ENCODE measurements around the gene CDC25B.

Gene CDC25B

DNA sequence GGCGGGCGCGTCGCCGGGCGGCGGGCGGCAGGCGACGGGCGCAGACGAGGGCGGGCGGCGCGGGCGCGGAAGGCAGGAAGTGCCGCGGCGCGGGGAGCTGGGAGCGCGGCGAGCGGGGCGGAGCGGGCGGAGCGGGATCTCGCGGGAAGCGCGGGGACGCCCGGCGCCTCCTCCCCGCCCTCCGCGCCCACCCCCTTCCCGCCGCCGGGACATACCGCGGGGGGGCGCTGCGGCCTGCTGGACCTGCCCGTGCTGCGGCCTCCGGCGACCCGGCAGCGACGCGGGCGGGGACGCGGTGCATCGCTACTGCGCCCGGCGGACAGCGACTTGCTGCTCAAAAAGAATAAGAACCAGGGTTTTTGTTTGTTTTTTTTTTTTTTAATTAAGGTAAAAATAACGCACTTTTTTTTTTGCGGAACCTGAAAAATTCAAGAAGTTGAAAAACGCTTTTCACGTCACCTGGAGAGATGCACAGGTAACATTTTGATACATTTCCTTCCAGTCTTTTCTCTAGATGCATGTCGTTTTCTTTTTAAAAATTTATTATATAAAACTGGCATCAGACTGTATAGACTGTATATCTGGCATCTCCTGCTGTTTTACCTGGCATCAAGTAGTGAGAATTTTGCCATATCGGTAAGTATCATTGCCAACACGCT, 9.3 kb upstream of the CDC25B start, which contains the start of gene CENPB:
CENPB (minus strand) TSS at position 76 of the 659 bp plus-strand sequence. CDS start 257 bp downstream, outside the sequence.
- TF ChIP-seq CEBPB (IDR thresholded peaks at IDR 0.05) (no peak), ZBTB7A (IDR thresholded peaks at IDR 0.05; ENCODE audit: low read depth) (no peak), YY1 (IDR thresholded peaks at IDR 0.05; ENCODE audit: low read depth) (no peak), EGR1 (IDR thresholded peaks at IDR 0.05) (no peak), CREB1 (IDR thresholded peaks at IDR 0.05; ENCODE audit: low read depth) (no peak), TCF12 (IDR thresholded peaks at IDR 0.05; ENCODE audit: low read depth) (no peak), TAF1 (IDR thresholded peaks at IDR 0.05; ENCODE audit: low read depth) (peak; percentile 25; the same call in 1 of the 2 replicates), TEAD4 (IDR thresholded peaks at IDR 0.05) (peak; percentile 52), EP300 (IDR thresholded peaks at IDR 0.05; ENCODE audit: borderline replicate concordance) (no peak), FOXM1 (IDR thresholded peaks at IDR 0.05; ENCODE audit: borderline replicate concordance, low read depth) (no peak), RAD21 (IDR thresholded peaks at IDR 0.05; ENCODE audit: low read depth) (peak; percentile 73)
- TF ChIP-seq, protein P1, sequence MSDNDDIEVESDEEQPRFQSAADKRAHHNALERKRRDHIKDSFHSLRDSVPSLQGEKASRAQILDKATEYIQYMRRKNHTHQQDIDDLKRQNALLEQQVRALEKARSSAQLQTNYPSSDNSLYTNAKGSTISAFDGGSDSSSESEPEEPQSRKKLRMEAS (IDR thresholded peaks at IDR 0.05): peak; percentile 16; the same call in 1 of the 2 replicates
- TF ChIP-seq, protein P2, sequence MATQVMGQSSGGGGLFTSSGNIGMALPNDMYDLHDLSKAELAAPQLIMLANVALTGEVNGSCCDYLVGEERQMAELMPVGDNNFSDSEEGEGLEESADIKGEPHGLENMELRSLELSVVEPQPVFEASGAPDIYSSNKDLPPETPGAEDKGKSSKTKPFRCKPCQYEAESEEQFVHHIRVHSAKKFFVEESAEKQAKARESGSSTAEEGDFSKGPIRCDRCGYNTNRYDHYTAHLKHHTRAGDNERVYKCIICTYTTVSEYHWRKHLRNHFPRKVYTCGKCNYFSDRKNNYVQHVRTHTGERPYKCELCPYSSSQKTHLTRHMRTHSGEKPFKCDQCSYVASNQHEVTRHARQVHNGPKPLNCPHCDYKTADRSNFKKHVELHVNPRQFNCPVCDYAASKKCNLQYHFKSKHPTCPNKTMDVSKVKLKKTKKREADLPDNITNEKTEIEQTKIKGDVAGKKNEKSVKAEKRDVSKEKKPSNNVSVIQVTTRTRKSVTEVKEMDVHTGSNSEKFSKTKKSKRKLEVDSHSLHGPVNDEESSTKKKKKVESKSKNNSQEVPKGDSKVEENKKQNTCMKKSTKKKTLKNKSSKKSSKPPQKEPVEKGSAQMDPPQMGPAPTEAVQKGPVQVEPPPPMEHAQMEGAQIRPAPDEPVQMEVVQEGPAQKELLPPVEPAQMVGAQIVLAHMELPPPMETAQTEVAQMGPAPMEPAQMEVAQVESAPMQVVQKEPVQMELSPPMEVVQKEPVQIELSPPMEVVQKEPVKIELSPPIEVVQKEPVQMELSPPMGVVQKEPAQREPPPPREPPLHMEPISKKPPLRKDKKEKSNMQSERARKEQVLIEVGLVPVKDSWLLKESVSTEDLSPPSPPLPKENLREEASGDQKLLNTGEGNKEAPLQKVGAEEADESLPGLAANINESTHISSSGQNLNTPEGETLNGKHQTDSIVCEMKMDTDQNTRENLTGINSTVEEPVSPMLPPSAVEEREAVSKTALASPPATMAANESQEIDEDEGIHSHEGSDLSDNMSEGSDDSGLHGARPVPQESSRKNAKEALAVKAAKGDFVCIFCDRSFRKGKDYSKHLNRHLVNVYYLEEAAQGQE (IDR thresholded peaks at IDR 0.05; ENCODE audit: low read depth): peak; percentile 60
- TF ChIP-seq, protein P3, sequence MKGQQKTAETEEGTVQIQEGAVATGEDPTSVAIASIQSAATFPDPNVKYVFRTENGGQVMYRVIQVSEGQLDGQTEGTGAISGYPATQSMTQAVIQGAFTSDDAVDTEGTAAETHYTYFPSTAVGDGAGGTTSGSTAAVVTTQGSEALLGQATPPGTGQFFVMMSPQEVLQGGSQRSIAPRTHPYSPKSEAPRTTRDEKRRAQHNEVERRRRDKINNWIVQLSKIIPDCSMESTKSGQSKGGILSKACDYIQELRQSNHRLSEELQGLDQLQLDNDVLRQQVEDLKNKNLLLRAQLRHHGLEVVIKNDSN (IDR thresholded peaks at IDR 0.05): no peak

DNA sequence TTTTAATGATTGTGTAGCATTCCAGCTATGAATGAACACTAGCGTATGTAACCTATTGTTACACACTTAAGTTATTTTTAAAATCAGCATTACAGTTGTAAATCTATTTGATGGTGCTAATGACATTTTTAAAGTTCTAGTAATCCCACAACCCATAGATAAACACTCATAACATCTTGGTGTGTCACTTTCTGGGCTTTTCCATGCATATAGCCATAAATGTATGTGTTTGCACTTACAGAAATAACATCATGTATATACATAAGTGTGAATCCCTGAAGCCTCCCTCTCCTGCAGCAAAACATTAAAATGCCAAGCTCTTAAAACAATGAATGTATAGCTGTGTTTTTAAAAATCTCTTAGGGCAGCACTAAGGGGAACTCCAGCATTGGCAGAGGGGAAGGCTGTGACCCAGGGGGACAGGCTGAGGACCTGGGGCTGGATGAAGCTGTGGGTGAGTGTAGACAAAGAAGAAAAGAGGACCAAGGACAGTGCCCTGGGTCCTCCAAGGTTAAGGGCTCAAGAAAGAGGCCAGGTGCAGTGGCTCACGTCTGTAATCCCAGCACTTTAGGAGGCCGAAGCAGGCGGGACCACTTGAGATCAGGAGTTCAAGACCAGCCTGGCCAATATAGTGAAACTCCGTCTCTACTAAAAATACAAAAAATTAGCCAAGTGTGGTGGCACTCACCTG, 8.6 kb upstream of the CDC25B start:
- TF ChIP-seq, protein P3 (IDR thresholded peaks at IDR 0.05): no peak
- TF ChIP-seq, protein P2 (IDR thresholded peaks at IDR 0.05; ENCODE audit: low read depth): peak; percentile 53
- TF ChIP-seq CREB1 (IDR thresholded peaks at IDR 0.05; ENCODE audit: low read depth): no peak
- TF ChIP-seq, protein P1 (IDR thresholded peaks at IDR 0.05): no peak

DNA sequence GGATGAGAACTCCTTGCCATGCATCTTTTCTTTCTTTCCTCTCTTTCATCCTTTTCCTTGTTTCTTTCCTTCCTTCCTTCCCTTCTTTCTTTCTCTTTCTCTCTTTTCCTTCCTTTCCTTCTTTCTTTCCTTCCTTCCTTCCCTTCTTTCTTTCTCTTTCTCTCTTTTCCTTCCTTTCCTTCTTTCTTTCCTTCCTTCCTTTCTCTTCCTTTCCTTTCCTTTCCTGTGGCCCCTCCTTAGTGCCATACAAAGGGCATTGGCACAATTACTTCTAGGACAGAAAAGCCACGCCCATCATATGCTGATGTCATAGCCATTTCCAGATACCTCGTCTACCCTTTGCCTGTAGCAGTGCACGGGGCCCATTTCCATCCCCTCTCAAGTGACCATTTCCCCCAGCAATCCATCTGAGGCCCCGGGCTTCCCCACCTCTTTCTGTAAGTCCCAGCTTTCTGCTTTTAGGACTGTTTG, 7.4 kb upstream of the CDC25B start:
- TF ChIP-seq, protein P1 (IDR thresholded peaks at IDR 0.05): no peak

DNA sequence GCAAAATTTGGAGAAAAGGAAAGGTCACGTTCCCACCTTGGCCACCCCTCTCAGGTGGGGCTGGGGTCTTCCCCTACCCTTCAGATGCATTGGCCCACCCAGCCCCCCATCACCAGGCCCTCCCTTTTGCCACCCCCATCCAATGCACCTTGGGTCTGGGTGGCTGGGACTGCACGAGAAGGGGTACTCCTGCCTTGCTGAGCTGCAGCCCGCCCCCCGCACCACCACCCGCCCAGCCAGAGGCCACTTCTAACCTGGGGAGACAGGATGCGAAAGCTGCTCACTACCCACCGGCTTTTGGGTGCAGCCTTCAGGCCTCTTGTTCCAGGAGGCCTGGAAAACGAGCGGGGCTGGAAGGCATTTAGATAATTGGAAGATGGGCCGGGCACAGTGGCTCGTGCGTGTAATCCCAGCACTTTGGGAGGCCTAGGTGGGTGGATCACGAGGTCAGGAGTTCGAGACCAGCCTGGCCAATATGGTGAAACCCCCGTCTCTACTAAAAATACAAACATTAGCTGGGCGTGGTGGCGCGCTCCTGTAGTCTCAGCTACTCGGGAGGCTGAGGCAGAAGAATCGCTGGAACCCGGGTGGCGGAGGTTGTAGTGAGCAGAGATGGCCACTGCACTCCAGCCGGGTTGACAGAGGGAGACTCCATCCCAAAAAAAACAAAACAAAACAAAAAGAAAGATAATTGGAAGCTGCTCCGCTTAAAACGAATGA, 1.2 kb upstream of the CDC25B start:
- no peak for TF ChIP-seq TEAD4 (IDR thresholded peaks at IDR 0.05)
- TF ChIP-seq EGR1 (IDR thresholded peaks at IDR 0.05): no peak
- TF ChIP-seq, protein P1 (IDR thresholded peaks at IDR 0.05): no peak
- TF ChIP-seq FOXM1 (IDR thresholded peaks at IDR 0.05; ENCODE audit: borderline replicate concordance, low read depth): no peak
- TF ChIP-seq CEBPB (IDR thresholded peaks at IDR 0.05): no peak
- no peak for TF ChIP-seq RAD21 (IDR thresholded peaks at IDR 0.05; ENCODE audit: low read depth)
- no peak for TF ChIP-seq YY1 (IDR thresholded peaks at IDR 0.05; ENCODE audit: low read depth)
- no peak for TF ChIP-seq EP300 (IDR thresholded peaks at IDR 0.05; ENCODE audit: borderline replicate concordance)
- no peak for TF ChIP-seq CREB1 (IDR thresholded peaks at IDR 0.05; ENCODE audit: low read depth)
- TF ChIP-seq TAF1 (IDR thresholded peaks at IDR 0.05; ENCODE audit: low read depth): no peak
- TF ChIP-seq NFIC (IDR thresholded peaks at IDR 0.05): no peak

All from Ishikawa (cell line).